ENCODE measurements around the gene EPHA7.

DNA sequence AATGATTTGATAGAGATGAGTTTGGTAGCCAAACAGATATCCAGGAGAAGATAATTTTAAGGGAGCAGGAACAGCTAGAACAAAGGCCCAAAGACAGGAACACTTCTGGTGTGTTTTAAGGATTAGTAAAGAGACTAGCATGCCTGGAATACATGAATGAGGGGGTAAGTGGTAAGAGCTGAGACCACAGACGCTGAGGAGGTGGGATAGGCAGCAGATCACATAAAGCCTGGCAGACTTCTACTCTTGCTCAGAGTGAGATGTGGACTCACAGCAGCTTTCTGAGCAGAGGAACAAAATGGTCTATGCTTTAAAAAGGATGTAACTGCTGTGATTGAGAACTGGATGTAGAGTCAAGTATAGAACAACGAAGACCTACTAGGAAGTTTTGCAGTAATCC lies 100.1 kb downstream of the EPHA7 start:
- TF ChIP-seq, protein P1, sequence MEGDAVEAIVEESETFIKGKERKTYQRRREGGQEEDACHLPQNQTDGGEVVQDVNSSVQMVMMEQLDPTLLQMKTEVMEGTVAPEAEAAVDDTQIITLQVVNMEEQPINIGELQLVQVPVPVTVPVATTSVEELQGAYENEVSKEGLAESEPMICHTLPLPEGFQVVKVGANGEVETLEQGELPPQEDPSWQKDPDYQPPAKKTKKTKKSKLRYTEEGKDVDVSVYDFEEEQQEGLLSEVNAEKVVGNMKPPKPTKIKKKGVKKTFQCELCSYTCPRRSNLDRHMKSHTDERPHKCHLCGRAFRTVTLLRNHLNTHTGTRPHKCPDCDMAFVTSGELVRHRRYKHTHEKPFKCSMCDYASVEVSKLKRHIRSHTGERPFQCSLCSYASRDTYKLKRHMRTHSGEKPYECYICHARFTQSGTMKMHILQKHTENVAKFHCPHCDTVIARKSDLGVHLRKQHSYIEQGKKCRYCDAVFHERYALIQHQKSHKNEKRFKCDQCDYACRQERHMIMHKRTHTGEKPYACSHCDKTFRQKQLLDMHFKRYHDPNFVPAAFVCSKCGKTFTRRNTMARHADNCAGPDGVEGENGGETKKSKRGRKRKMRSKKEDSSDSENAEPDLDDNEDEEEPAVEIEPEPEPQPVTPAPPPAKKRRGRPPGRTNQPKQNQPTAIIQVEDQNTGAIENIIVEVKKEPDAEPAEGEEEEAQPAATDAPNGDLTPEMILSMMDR (IDR thresholded peaks at IDR 0.05): no peak
- TF ChIP-seq POLR2A (IDR thresholded peaks at IDR 0.05): no peak
